Esophagus muscularis mucosa (tissue), 4 donors: ENCODE measurements around the gene GJB1.

Source experiments
- EP300 ChIP-seq: sonication (generic); formaldehyde crosslinking; IDR thresholded peaks from one replicate; pipeline ENCODE4 v1.6.1; 2017; ENCODE audit warnings: antibody characterized with exemption
- POLR2AphosphoS5 ChIP-seq, 2 donors: sonication (generic); formaldehyde crosslinking; IDR thresholded peaks; one replicate each; pipeline ENCODE4 v1.6.1; 2017; ENCODE audit warnings: antibody characterized with exemption in 2 of 2
- TF ChIP-seq, protein P1 (sequence below), 3 experiments: fragments of 200-600 bp in 2 of 3; fragments of 450-650 bp in 1 of 3; sonication (generic) in 2 of 3; IDR thresholded peaks; one replicate each; pipeline ENCODE4 v1.5.1; 2017 to 2019; ENCODE audit warnings: antibody characterized with exemption in 3 of 3, mild to moderate bottlenecking in 2 of 3, moderate library complexity in 1 of 3

GRCh38 chrX:71252221-71252620, 29.2 kb downstream of the GJB1 start:
- TF ChIP-seq POLR2AphosphoS5 (IDR thresholded peaks at IDR 0.05) = no peak
- TF ChIP-seq, protein P1, sequence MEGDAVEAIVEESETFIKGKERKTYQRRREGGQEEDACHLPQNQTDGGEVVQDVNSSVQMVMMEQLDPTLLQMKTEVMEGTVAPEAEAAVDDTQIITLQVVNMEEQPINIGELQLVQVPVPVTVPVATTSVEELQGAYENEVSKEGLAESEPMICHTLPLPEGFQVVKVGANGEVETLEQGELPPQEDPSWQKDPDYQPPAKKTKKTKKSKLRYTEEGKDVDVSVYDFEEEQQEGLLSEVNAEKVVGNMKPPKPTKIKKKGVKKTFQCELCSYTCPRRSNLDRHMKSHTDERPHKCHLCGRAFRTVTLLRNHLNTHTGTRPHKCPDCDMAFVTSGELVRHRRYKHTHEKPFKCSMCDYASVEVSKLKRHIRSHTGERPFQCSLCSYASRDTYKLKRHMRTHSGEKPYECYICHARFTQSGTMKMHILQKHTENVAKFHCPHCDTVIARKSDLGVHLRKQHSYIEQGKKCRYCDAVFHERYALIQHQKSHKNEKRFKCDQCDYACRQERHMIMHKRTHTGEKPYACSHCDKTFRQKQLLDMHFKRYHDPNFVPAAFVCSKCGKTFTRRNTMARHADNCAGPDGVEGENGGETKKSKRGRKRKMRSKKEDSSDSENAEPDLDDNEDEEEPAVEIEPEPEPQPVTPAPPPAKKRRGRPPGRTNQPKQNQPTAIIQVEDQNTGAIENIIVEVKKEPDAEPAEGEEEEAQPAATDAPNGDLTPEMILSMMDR (IDR thresholded peaks at IDR 0.05) = no peak
- no peak for TF ChIP-seq EP300
